ENCODE results near the gene APOM. TPM values are rescaled to one million over a fixed set of nuclear protein-coding genes. Genes with fewer than 3 reads are reported as not detected.

APOM gene
- total RNA-seq, 1 donor from 2014 or later: 11.2 TPM

- Mint-ChIP-seq H3K27me3 (no peaks in the 10 kb centered on the region), H3K4me1 (ENCODE audit: unreplicated experiment) (no peaks in the 10 kb centered on the region), H3K9me3 (no peaks in the 10 kb centered on the region), H3K36me3 (peaks cover 28% of the 10 kb centered on the region), H3K27ac (no peak overlapping the region), H3K4me3 (no peak overlapping the region)
- no peak for DNase-seq (ENCODE audit: extremely low spot score, unreplicated experiment)
- no peak for TF ChIP-seq CTCF (conservative IDR thresholded peaks at IDR 0.05)
Measured at GRCh38 chr6:31643818-31644454, 11.8 kb upstream of the APOM start.

- TF ChIP-seq CTCF (conservative IDR thresholded peaks at IDR 0.05): no peak
- Mint-ChIP-seq H3K27ac (no peak overlapping the region), H3K27me3 (no peaks in the 10 kb centered on the region), H3K9me3 (no peaks in the 10 kb centered on the region), H3K4me1 (ENCODE audit: unreplicated experiment) (no peaks in the 10 kb centered on the region), H3K36me3 (peaks cover 27% of the 10 kb centered on the region), H3K4me3 (no peak overlapping the region)
- DNase-seq (ENCODE audit: extremely low spot score, unreplicated experiment): no peak
Measured at GRCh38 chr6:31645325-31645724, 10.4 kb upstream of the APOM start.

- H3K27me3 Mint-ChIP-seq: no peaks in the 10 kb centered on the region
- TF ChIP-seq CTCF (conservative IDR thresholded peaks at IDR 0.05): no peak
- H3K4me3 Mint-ChIP-seq: peak overlapping the region; percentile 96
- peak overlapping the region; percentile 99 for H3K27ac Mint-ChIP-seq
- H3K36me3 Mint-ChIP-seq: peaks cover 30% of the 10 kb centered on the region
- no peak for DNase-seq (ENCODE audit: extremely low spot score, unreplicated experiment)
- peaks cover 25% of the 10 kb centered on the region for H3K4me1 Mint-ChIP-seq (ENCODE audit: unreplicated experiment)
- no peaks in the 10 kb centered on the region for H3K9me3 Mint-ChIP-seq
Measured at GRCh38 chr6:31651602-31652191, 4.0 kb upstream of the APOM start.

- H3K4me3 Mint-ChIP-seq: peak overlapping the region; percentile 96
- H3K9me3 Mint-ChIP-seq: no peaks in the 10 kb centered on the region
- no peak for TF ChIP-seq CTCF (conservative IDR thresholded peaks at IDR 0.05)
- peak overlapping the region; percentile 99 for H3K27ac Mint-ChIP-seq
- H3K36me3 Mint-ChIP-seq: peaks cover 35% of the 10 kb centered on the region
- H3K27me3 Mint-ChIP-seq: no peaks in the 10 kb centered on the region
- DNase-seq (ENCODE audit: extremely low spot score, unreplicated experiment): peak; percentile 84
- H3K4me1 Mint-ChIP-seq (ENCODE audit: unreplicated experiment): peaks cover 29% of the 10 kb centered on the region
Measured at GRCh38 chr6:31652925-31653724, 2.6 kb upstream of the APOM start.

GRCh38 chr6:31654574-31655348 is 933 bp upstream of the APOM start:
- no peak for TF ChIP-seq CTCF (conservative IDR thresholded peaks at IDR 0.05)
- Mint-ChIP-seq H3K27ac (peak overlapping the region; percentile 83), H3K36me3 (peaks cover 26% of the 10 kb centered on the region), H3K9me3 (no peaks in the 10 kb centered on the region), H3K4me3 (peak overlapping the region; percentile 56), H3K4me1 (ENCODE audit: unreplicated experiment) (peaks cover 39% of the 10 kb centered on the region), H3K27me3 (no peaks in the 10 kb centered on the region)
- DNase-seq (ENCODE audit: extremely low spot score, unreplicated experiment): no peak
